ENCODE measurements around the gene PRTFDC1. TPM values are rescaled to one million over a fixed set of nuclear protein-coding genes. Genes with fewer than 3 reads are reported as not detected.
"Not testable (repeated sequence)": the region's sequence is repeated elsewhere in the genome, so short reads cannot be mapped to it uniquely, and the experiment has no call there.

The PRTFDC1 gene
- total RNA-seq, 5 donors from 2014 or later (not counting 1 experiment from before 2014, with no cell fraction given): 0.43 to 1.5 (median 0.76) TPM

DNA sequence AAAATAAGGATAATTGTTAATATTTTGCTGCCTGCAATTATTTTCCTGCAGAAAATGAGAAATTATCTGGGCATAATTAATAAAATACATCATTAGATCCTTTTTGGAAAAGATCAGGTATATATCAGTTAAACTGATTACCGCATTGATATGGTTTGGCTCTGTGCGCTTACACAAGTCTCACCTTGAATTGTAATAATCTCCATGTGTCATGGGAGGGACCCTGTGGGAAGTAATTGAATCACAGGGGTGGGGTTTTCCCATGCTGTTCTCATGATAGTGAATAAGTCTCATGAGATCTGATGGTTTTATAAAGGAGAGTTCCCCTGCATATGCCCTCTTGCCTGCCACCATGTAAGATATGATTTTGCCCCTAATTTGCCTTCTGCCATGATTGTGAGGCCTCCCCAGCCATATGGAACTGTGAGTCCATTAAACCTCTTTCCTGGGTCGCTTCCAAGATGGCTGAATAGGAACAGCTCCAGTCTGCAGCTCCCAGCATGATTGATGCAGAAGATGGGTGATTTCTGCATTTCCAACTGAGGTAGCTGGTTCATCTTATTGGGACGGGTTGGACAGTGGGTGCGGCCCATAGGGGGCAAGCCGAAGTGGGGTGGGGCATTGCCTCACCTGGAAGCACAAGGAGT, 30.1 kb downstream of the PRTFDC1 start:
- WGBS (ENCODE audit: insufficient coverage): 88% methylated on average over 4 of the region's 6 CpGs
- DNase-seq; H3K4me3 ChIP-seq (ENCODE audit: control insufficient read depth in 1 of 2, extremely low read depth in 1 of 2, low read length in 1 of 2); H3K4me3 Mint-ChIP-seq; H3K27me3 Mint-ChIP-seq; H3K4me1 ChIP-seq (ENCODE audit: control insufficient read depth in 1 of 2, extremely low read depth in 1 of 2, insufficient read depth in 2 of 2, low read length in 2 of 2); ATAC-seq (replicated peaks in 1 of 4); H3K27ac ChIP-seq (ENCODE audit: low read length); H3K9me3 ChIP-seq; H3K36me3 ChIP-seq (ENCODE audit: control insufficient read depth in 2 of 2, extremely low read depth in 1 of 2, insufficient read depth in 1 of 2, low read length in 1 of 2); H3K27ac Mint-ChIP-seq; H3K27me3 ChIP-seq (replicated peaks in 1 of 2; ENCODE audit: control insufficient read depth in 2 of 2, extremely low read depth in 1 of 2, insufficient read depth in 2 of 2, low read length in 1 of 2): not testable (repeated sequence)
- peaks cover 11 to 19% (median 14%) of the 10 kb centered on the region in 3 donors for H3K4me1 Mint-ChIP-seq
- ChIA-PET POLR2A (interaction anchor here (0.5 to 0.7 kb wide), 3 partner anchors 8 to 1502 kb away, joined by 3 to 10 read pairs (median 3); no protein-coding TSS in a partner anchor), CTCF (interaction anchor here in 1 of 2 donors (0.6 kb wide), 5 partner anchors 12 to 67 kb away, joined by 3 to 6 read pairs (median 4); no protein-coding TSS in a partner anchor)
- H3K36me3 Mint-ChIP-seq: peaks cover 18% of the 10 kb centered on the region
- H3K9me3 Mint-ChIP-seq: peaks cover 0 to 24% (median 7%) of the 10 kb centered on the region in 3 donors

DNA sequence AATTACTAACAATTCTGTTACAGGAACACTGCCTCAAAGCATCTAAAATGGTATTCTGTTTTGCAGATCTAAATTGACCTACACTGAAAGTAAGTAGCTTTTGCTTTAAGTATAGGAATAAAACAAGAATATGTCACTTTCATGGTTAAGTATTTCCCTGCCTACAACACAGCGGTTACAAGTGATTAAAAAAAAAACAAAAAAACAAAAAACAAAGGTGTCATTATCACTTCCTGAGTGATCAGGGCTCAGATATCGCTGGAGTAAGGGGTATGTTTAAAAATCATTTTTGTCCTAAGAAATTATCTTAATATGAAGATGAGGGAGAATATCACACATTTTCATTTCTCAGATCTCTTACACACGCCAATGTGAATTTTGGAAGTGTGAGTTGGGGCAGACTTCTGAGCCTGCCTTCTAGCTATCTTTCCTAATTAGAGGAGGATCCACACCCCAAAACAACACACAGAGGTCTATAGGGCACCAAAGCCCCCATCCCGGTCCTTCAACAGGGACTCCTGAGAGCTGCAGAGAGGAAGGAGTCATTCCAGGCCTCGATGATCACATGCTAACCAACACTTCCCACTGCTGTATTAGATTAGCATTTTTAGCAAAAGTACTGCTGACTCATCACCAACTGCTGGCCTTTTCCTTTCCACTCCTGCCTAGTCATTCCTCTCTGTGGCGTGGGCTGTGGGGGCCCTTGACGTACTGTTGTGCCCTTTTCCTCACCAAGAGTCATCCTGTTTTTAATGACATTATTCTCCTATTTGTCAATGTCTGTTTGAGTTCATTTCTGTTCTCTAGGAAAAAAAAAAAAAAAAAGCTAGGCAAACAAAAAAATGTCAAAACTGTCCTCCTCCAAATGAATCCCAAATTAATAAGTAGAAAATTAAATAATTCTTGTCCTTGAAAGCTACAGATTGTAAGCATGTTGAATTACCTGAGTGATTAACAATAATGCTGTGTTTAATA, 31.2 kb downstream of the PRTFDC1 start:
- no peak overlapping the region for H3K27ac ChIP-seq (ENCODE audit: low read length)
- peak overlapping the region; percentile 47 to 78 for H3K27ac Mint-ChIP-seq
- H3K4me1 Mint-ChIP-seq: peaks cover 10 to 14% (median 14%) of the 10 kb centered on the region in 3 donors

DNA sequence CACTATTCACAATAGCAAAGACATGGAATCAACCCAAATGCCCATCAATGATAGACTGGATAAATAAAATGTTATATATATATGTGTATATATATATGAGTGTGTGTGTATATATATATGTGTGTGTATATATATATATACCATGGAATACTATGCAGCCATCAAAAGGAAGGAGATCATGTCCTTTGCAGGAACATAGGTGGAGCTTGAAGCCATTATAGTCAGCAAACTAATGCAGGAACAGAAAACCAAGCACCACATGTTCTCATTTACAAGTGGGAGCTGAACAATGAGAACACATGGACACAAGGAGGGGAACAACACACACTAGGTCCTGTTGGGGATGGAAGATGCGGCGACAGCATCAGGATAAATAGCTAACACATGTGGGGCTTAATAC, 32.2 kb downstream of the PRTFDC1 start:
- WGBS (ENCODE audit: insufficient coverage): no CpG with 5 or more reads among the region's 2 CpGs
- peak overlapping the region in 1 of 2 donors; percentile 7 for H3K27ac Mint-ChIP-seq
- H3K36me3 Mint-ChIP-seq: peaks cover 18% of the 10 kb centered on the region
- peaks cover 10 to 14% (median 14%) of the 10 kb centered on the region in 3 donors for H3K4me1 Mint-ChIP-seq
- H3K27me3 ChIP-seq (replicated peaks in 1 of 2; ENCODE audit: control insufficient read depth in 2 of 2, extremely low read depth in 1 of 2, insufficient read depth in 2 of 2, low read length in 1 of 2); DNase-seq; H3K36me3 ChIP-seq (ENCODE audit: control insufficient read depth in 2 of 2, extremely low read depth in 1 of 2, insufficient read depth in 1 of 2, low read length in 1 of 2); H3K4me3 ChIP-seq (ENCODE audit: control insufficient read depth in 1 of 2, extremely low read depth in 1 of 2, low read length in 1 of 2); H3K27me3 Mint-ChIP-seq; CTCF ChIA-PET; H3K4me3 Mint-ChIP-seq; H3K9me3 ChIP-seq; H3K27ac ChIP-seq (ENCODE audit: low read length); H3K4me1 ChIP-seq (ENCODE audit: control insufficient read depth in 1 of 2, extremely low read depth in 1 of 2, insufficient read depth in 2 of 2, low read length in 2 of 2); ATAC-seq (replicated peaks in 1 of 4); POLR2A ChIA-PET: not testable (repeated sequence)
- peaks cover 0 to 24% (median 7%) of the 10 kb centered on the region in 3 donors for H3K9me3 Mint-ChIP-seq

More for the DNA sequence above, 31.2 kb downstream of the PRTFDC1 start:
- no peak overlapping the region for H3K4me3 ChIP-seq (ENCODE audit: control insufficient read depth in 1 of 2, extremely low read depth in 1 of 2, low read length in 1 of 2)
- H3K4me3 Mint-ChIP-seq: no peak overlapping the region
- no peaks in the 10 kb centered on the region for H3K27me3 Mint-ChIP-seq
- H3K36me3 ChIP-seq (ENCODE audit: control insufficient read depth in 2 of 2, extremely low read depth in 1 of 2, insufficient read depth in 1 of 2, low read length in 1 of 2): no peaks in the 10 kb centered on the region
- CTCF ChIA-PET: interaction anchor here in 1 of 2 donors (0.6 kb wide), 6 partner anchors 13 to 198 kb away, joined by 3 to 6 read pairs (median 4); no protein-coding TSS in a partner anchor
- peaks cover 0 to 24% (median 7%) of the 10 kb centered on the region in 3 donors for H3K9me3 Mint-ChIP-seq
- WGBS (ENCODE audit: insufficient coverage): no CpG with 5 or more reads among the region's 7 CpGs
- H3K36me3 Mint-ChIP-seq: peaks cover 18% of the 10 kb centered on the region
- ATAC-seq (replicated peaks in 1 of 4) (peak in 2 of 4 experiments; percentile 51 to 53), DNase-seq (peak in 1 of 35 experiments; percentile 3)
- H3K9me3 ChIP-seq: no peaks in the 10 kb centered on the region
- H3K4me1 ChIP-seq (ENCODE audit: control insufficient read depth in 1 of 2, extremely low read depth in 1 of 2, insufficient read depth in 2 of 2, low read length in 2 of 2): peaks cover 0 to 5% of the 10 kb centered on the region in 2 experiments
- H3K27me3 ChIP-seq (replicated peaks in 1 of 2; ENCODE audit: control insufficient read depth in 2 of 2, extremely low read depth in 1 of 2, insufficient read depth in 2 of 2, low read length in 1 of 2): no peaks in the 10 kb centered on the region
- POLR2A ChIA-PET: interaction anchor here (0.5 to 0.7 kb wide), 3 partner anchors 9 to 1501 kb away, joined by 3 to 10 read pairs (median 3); no protein-coding TSS in a partner anchor

DNA sequence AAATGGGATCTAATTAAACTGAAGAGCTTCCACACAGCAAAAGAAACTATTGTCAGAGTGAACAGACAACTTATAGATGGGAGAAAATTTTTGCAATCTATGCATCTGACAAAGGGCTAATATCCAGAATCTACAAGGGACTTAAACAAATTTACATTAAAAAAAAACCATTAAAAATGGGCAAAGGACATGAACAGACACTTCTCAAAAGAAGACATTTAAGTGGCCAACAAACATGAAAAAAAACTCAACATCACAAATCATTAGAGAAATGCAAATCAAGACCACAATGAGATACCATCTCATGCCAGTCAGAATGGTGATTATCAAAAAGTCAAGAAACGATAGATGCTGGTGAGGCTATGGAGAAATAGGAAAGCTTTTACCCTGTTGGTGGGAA, 32.8 kb downstream of the PRTFDC1 start:
- H3K27ac ChIP-seq (ENCODE audit: low read length); ATAC-seq (replicated peaks in 1 of 4); H3K36me3 ChIP-seq (ENCODE audit: control insufficient read depth in 2 of 2, extremely low read depth in 1 of 2, insufficient read depth in 1 of 2, low read length in 1 of 2); H3K27me3 ChIP-seq (replicated peaks in 1 of 2; ENCODE audit: control insufficient read depth in 2 of 2, extremely low read depth in 1 of 2, insufficient read depth in 2 of 2, low read length in 1 of 2); H3K9me3 ChIP-seq; H3K27ac Mint-ChIP-seq; POLR2A ChIA-PET; H3K4me3 ChIP-seq (ENCODE audit: control insufficient read depth in 1 of 2, extremely low read depth in 1 of 2, low read length in 1 of 2); DNase-seq; H3K4me1 ChIP-seq (ENCODE audit: control insufficient read depth in 1 of 2, extremely low read depth in 1 of 2, insufficient read depth in 2 of 2, low read length in 2 of 2); H3K4me3 Mint-ChIP-seq; CTCF ChIA-PET; H3K27me3 Mint-ChIP-seq: not testable (repeated sequence)
- Mint-ChIP-seq H3K9me3 (peaks cover 0 to 20% (median 7%) of the 10 kb centered on the region in 3 donors), H3K4me1 (peaks cover 10 to 14% (median 14%) of the 10 kb centered on the region in 3 donors), H3K36me3 (peaks cover 17% of the 10 kb centered on the region)
- no CpG with 5 or more reads among the region's 1 CpG for WGBS (ENCODE audit: insufficient coverage)

DNA sequence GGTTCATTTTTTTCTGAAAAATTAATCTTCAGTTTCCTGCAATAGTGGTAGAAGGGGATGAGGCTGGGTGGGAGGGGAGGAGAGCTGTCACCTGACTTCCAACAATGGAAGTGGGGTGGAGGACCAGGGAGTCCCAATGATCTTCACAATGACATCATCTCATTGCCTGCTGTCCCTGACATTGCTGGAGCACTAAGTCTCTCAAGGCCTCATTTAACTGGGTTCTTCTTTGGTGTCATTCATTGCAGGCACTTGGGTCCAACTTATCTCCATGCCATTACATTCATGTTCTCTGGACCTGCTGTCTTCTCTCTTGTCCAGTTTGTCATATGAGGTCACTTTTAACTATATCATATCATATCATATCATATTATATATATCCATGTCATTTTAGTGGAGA, 34.4 kb downstream of the PRTFDC1 start:
- no peaks in the 10 kb centered on the region for H3K27me3 ChIP-seq (replicated peaks in 1 of 2; ENCODE audit: control insufficient read depth in 2 of 2, extremely low read depth in 1 of 2, insufficient read depth in 2 of 2, low read length in 1 of 2)
- H3K27ac ChIP-seq (ENCODE audit: low read length): no peak overlapping the region
- no peak overlapping the region for H3K27ac Mint-ChIP-seq
- H3K4me3 Mint-ChIP-seq: no peak overlapping the region
- ChIA-PET POLR2A (no interaction called here), CTCF (interaction anchor here in 1 of 2 donors (0.9 kb wide), 1 partner anchor 12 kb away, joined by 3 read pairs; no protein-coding TSS in a partner anchor)
- H3K9me3 Mint-ChIP-seq: peaks cover 0 to 6% (median 0%) of the 10 kb centered on the region in 3 donors
- no peak overlapping the region for H3K4me3 ChIP-seq (ENCODE audit: control insufficient read depth in 1 of 2, extremely low read depth in 1 of 2, low read length in 1 of 2)
- H3K36me3 ChIP-seq (ENCODE audit: control insufficient read depth in 2 of 2, extremely low read depth in 1 of 2, insufficient read depth in 1 of 2, low read length in 1 of 2): no peaks in the 10 kb centered on the region
- no peaks in the 10 kb centered on the region for H3K27me3 Mint-ChIP-seq
- H3K4me1 Mint-ChIP-seq: peaks cover 11 to 14% (median 14%) of the 10 kb centered on the region in 3 donors
- peaks cover 0 to 5% of the 10 kb centered on the region in 2 experiments for H3K4me1 ChIP-seq (ENCODE audit: control insufficient read depth in 1 of 2, extremely low read depth in 1 of 2, insufficient read depth in 2 of 2, low read length in 2 of 2)
- ATAC-seq (replicated peaks in 1 of 4) (no peak), DNase-seq (no peak)
- no peaks in the 10 kb centered on the region for H3K9me3 ChIP-seq
- peaks cover 4% of the 10 kb centered on the region for H3K36me3 Mint-ChIP-seq

DNA sequence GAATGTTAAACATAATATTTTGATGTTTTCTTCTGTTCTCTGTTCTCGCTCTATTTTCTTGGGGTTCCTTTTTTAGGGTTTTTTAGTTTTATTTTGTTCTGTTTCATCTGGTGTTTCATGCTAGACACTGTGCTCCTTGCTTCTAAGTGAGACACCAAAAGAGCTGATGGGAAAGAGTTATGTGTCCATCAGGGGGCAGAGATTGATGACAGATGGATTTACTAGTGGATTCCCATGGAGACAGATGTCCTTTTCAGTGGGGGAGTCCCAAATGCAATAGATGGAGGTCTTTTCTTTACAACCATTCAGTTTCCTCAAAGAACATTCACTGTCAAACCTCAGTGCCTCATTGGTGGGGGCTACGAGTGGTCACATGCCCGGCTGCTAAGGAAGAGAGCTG, 34.9 kb downstream of the PRTFDC1 start:
- no peak overlapping the region for H3K27ac Mint-ChIP-seq
- peaks cover 16 to 19% (median 18%) of the 10 kb centered on the region in 3 donors for H3K4me1 Mint-ChIP-seq
- H3K4me3 ChIP-seq (ENCODE audit: control insufficient read depth in 1 of 2, extremely low read depth in 1 of 2, low read length in 1 of 2): no peak overlapping the region
- peaks cover 4% of the 10 kb centered on the region for H3K36me3 Mint-ChIP-seq
- DNase-seq (no peak), ATAC-seq (replicated peaks in 1 of 4) (no peak)
- POLR2A ChIA-PET: no interaction called here
- H3K27ac ChIP-seq (ENCODE audit: low read length): no peak overlapping the region
- no peak overlapping the region for H3K4me3 Mint-ChIP-seq
- 96% methylated on average over 3 of the region's 3 CpGs for WGBS (ENCODE audit: insufficient coverage)
- H3K4me1 ChIP-seq (ENCODE audit: control insufficient read depth in 1 of 2, extremely low read depth in 1 of 2, insufficient read depth in 2 of 2, low read length in 2 of 2): peaks cover 0 to 5% of the 10 kb centered on the region in 2 experiments
- H3K27me3 Mint-ChIP-seq: no peaks in the 10 kb centered on the region
- CTCF ChIA-PET: interaction anchor here (0.6 to 0.9 kb wide), 2 partner anchors 13 to 39 kb away, joined by 3 read pairs; no protein-coding TSS in a partner anchor
- H3K36me3 ChIP-seq (ENCODE audit: control insufficient read depth in 2 of 2, extremely low read depth in 1 of 2, insufficient read depth in 1 of 2, low read length in 1 of 2): no peaks in the 10 kb centered on the region
- no peaks in the 10 kb centered on the region for H3K27me3 ChIP-seq (replicated peaks in 1 of 2; ENCODE audit: control insufficient read depth in 2 of 2, extremely low read depth in 1 of 2, insufficient read depth in 2 of 2, low read length in 1 of 2)
- no peaks in the 10 kb centered on the region for H3K9me3 ChIP-seq
- H3K9me3 Mint-ChIP-seq: peaks cover 0 to 6% (median 0%) of the 10 kb centered on the region in 3 donors
